HUES48 (cell line): ENCODE data around the gene PTPN23.
A peak's percentile ranks its signal among the peaks of the same experiment; 100 is the strongest.

ENCODE experiments used
- H3K27ac ChIP-seq: one replicate; pipeline ENCODE4 v1.7.0; 2013; ENCODE audit warnings: low read depth, low read length, inconsistent platforms
- H3K27me3 ChIP-seq: 2 replicates; pipeline ENCODE4 v1.6.1; 2013; ENCODE audit warnings: mild to moderate bottlenecking, low read length; ENCODE audit not compliant: control insufficient read depth, insufficient read depth
- H3K36me3 ChIP-seq: 2 replicates; pipeline ENCODE4 v1.6.1; 2013; ENCODE audit warnings: low read length; ENCODE audit not compliant: control insufficient read depth, insufficient read depth
- H3K4me1 ChIP-seq: 2 replicates; pipeline ENCODE4 v1.6.1; 2013; ENCODE audit warnings: mild to moderate bottlenecking, low read length; ENCODE audit not compliant: control insufficient read depth, insufficient read depth
- H3K4me3 ChIP-seq: 2 replicates; pipeline ENCODE4 v1.5.1; 2013; ENCODE audit warnings: mild to moderate bottlenecking, low read depth, low read length
- H3K9ac ChIP-seq: 2 replicates; pipeline ENCODE4 v1.6.1; 2013; ENCODE audit warnings: mild to moderate bottlenecking, low read depth, low read length, moderate library complexity
- H3K9me3 ChIP-seq: 2 replicates; pipeline ENCODE4 v1.6.1; 2013; ENCODE audit warnings: low read length; ENCODE audit not compliant: control insufficient read depth, insufficient read depth

PTPN23 gene

DNA sequence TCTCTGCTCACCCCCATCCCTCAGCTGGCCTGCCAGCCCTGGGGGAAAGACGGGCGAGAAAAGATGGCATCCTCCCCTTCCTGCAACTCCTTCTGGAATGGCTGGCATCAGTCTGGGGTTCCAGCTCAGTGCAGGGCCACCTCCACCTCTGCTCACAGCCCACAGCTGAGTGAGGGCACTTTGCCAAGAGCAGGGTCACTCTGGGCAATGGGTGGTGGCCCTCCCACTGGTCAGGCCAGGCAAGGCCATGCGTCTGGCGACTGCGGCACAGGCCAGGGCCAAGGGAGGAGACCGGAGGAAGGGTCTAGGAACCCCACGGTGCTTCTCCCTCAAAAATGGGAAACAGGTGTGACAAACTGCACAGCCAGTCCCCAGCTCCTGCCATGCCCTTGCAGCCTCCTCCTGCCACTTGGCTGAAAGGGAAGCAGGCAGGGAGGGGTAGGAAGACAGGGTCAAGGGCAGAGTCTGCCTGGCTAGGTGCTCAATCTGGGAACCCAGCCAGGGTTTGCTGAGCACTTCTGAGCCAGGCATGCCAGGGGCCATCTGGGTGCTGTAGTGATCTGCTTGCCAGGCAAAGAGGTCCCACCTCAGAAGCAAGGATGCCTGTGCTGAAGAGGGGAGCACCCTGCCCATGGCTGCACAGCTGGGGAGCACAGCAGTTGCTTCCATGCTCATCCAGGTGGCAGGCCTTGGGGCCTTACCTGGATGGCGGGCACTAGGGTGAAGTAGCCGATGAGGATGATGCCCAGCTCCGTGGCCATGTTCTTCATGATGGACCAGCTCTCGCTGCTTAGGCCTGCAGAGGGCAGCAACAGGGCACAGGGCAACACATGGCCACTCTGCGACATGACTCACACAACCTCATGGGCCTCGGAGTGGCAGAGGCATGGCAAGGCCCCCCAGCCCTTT, 41.2 kb downstream of the PTPN23 start:
- no peak overlapping the region for H3K4me3 ChIP-seq
- H3K27me3 ChIP-seq = no peaks in the 10 kb centered on the region
- H3K9me3 ChIP-seq = no peaks in the 10 kb centered on the region
- no peak overlapping the region for H3K9ac ChIP-seq
- peak overlapping the region; percentile 80 for H3K27ac ChIP-seq
- peaks cover 59% of the 10 kb centered on the region for H3K36me3 ChIP-seq
- no peaks in the 10 kb centered on the region for H3K4me1 ChIP-seq

- Histone ChIP-seq H3K27ac (no peak overlapping the region), H3K4me3 (no peak overlapping the region), H3K9me3 (no peaks in the 10 kb centered on the region), H3K4me1 (no peaks in the 10 kb centered on the region), H3K36me3 (peaks cover 61% of the 10 kb centered on the region), H3K9ac (no peak overlapping the region), H3K27me3 (no peaks in the 10 kb centered on the region)
Measured at GRCh38 chr3:47422743-47423142, 41.9 kb downstream of the PTPN23 start.

- no peak overlapping the region for H3K27ac ChIP-seq
- no peak overlapping the region for H3K4me3 ChIP-seq
- peaks cover 69% of the 10 kb centered on the region for H3K36me3 ChIP-seq
- H3K9me3 ChIP-seq = no peaks in the 10 kb centered on the region
- H3K9ac ChIP-seq = no peak overlapping the region
- no peaks in the 10 kb centered on the region for H3K27me3 ChIP-seq
- H3K4me1 ChIP-seq = no peaks in the 10 kb centered on the region
Measured at GRCh38 chr3:47423548-47424145, 42.8 kb downstream of the PTPN23 start.

DNA sequence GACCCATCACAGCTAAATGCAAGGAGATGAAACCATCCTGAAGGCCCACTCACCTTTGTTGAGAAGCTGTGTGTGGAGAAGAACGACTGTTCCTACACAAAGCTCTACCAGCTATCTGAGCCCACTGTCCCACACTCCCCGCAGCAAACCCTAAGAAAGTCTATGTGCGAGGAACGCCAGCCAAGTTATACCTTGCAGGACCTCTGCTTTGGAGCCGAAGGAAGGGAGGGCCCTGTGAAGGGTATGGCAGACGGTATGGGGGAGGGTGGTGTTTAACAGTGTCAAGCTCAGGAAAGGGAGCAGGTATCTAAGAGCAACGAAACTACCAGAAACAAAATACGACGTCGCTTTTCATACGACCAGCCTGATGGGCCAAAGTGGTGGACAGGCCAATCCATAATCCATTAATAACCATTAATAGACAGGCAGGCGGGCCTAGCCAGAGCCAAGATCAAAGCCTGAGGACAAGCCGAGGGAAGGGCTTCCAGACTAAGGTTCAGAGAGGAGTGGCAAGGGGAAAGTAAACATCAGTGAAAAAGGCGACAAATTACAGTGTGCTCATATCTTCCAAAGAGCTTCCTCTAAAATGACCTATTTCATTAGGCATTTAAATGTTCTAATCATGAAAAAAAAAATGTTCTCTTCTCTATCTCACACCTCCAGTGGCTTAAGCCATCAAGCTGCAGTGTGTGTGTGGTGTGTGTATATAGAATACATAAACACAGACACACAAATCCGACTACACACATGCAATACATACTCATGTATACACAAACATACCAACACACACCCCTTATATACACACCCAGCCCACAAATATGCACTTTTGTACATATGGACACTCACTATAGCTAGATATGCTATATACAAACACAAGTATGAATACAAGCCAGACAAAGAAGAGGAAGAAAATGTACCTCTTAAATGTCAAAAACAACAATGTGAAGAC, 43.9 kb downstream of the PTPN23 start:
- Histone ChIP-seq H3K4me1 (no peaks in the 10 kb centered on the region), H3K27ac (no peak overlapping the region), H3K9me3 (no peaks in the 10 kb centered on the region), H3K36me3 (peaks cover 59% of the 10 kb centered on the region), H3K9ac (no peak overlapping the region), H3K4me3 (no peak overlapping the region), H3K27me3 (no peaks in the 10 kb centered on the region)

- no peaks in the 10 kb centered on the region for H3K4me1 ChIP-seq
- H3K27me3 ChIP-seq = no peaks in the 10 kb centered on the region
- H3K9me3 ChIP-seq = no peaks in the 10 kb centered on the region
- H3K27ac ChIP-seq = no peak overlapping the region
- H3K36me3 ChIP-seq = peaks cover 56% of the 10 kb centered on the region
- no peak overlapping the region for H3K9ac ChIP-seq
- no peak overlapping the region for H3K4me3 ChIP-seq
Measured at GRCh38 chr3:47425383-47425778, 44.6 kb downstream of the PTPN23 start.

DNA sequence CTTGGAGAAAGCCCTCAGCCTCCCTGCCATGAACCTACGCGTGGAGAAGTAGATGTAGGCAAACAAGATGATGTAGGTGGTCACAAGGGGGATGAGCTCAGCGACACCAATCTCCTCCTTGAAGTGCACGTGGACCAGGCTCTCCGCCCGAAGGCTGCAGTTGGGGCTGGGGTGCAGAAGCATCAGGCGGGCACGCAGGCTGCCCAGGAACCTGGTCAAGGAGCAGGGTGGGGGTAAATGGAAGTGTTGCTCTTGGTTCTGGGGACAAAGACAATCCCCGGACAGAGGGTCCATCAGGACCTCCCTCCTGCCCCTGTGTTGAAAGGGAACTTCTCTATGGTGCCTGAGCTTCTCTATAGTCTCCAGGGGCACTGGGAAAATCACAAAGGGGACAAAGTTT, 45.1 kb downstream of the PTPN23 start:
- H3K9me3 ChIP-seq = no peaks in the 10 kb centered on the region
- no peak overlapping the region for H3K27ac ChIP-seq
- H3K4me3 ChIP-seq = no peak overlapping the region
- peaks cover 58% of the 10 kb centered on the region for H3K36me3 ChIP-seq
- H3K9ac ChIP-seq = no peak overlapping the region
- no peaks in the 10 kb centered on the region for H3K27me3 ChIP-seq
- no peaks in the 10 kb centered on the region for H3K4me1 ChIP-seq

DNA sequence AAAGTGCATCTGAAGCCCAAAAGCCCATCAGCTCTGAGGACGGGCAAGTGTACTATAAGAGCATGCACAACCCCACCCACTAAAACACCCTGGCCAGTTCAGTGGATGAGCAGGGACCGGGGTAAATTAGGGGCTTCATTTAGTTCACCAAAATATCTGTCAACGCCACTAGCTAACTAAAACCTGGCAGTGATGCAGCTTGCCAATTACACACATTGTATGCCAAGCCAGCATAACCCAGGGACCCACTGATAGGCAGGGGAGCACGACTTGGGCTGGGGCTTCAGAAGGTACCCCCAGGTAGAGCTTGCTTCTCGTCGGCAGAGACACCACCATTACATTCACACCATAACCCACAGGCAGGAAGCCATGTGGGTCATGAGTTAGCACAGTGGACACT, 47.0 kb downstream of the PTPN23 start:
- H3K36me3 ChIP-seq = peaks cover 64% of the 10 kb centered on the region
- H3K9me3 ChIP-seq = no peaks in the 10 kb centered on the region
- no peak overlapping the region for H3K4me3 ChIP-seq
- no peak overlapping the region for H3K9ac ChIP-seq
- H3K4me1 ChIP-seq = no peaks in the 10 kb centered on the region; the same call in 1 of the 2 replicates
- H3K27me3 ChIP-seq = no peaks in the 10 kb centered on the region
- no peak overlapping the region for H3K27ac ChIP-seq

- Histone ChIP-seq H3K9me3 (no peaks in the 10 kb centered on the region), H3K4me1 (no peaks in the 10 kb centered on the region; the same call in 1 of the 2 replicates), H3K4me3 (no peak overlapping the region), H3K27ac (no peak overlapping the region), H3K27me3 (no peaks in the 10 kb centered on the region), H3K9ac (no peak overlapping the region), H3K36me3 (peaks cover 71% of the 10 kb centered on the region)
Measured at GRCh38 chr3:47428662-47429061, 47.8 kb downstream of the PTPN23 start.

DNA sequence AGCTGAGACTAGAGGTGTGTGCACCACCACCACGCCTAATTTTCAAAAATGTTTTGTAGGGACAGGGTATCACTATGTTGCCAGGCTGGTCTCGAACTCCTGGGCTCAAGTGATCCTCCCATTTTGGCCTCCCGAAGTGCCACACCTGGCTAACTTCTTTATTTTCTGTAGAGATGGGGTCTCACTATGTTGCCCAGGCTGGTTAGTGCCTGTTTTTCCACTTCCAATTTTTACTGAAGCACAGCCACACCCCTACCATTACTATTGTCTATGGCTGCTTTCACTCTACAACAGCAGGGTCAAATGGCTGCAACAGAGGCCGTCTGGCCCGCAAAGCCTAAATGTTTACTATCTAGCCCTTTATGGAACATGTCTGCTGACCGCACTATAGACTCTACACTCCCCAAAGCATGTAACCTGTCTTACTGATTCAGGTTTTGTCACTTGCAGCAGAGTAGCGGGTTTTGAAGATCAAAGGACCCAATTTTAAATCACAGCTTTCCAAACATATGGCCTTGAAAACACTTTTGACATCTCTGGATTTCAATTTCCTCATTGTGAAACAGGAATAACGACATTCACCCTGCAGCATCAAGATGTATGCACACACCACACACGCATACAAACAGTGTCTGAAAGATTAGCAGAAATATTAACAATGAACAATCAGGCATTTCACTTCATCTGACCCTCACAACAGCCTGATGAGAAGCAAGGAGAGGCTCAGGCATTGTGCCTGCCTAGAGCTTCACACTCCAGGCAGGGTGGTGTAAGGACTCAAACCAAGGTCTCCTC, 48.9 kb downstream of the PTPN23 start:
- peaks cover 72% of the 10 kb centered on the region for H3K36me3 ChIP-seq
- no peak overlapping the region for H3K27ac ChIP-seq
- no peaks in the 10 kb centered on the region for H3K9me3 ChIP-seq
- H3K4me1 ChIP-seq = no peaks in the 10 kb centered on the region; the same call in 1 of the 2 replicates
- H3K4me3 ChIP-seq = no peak overlapping the region
- H3K27me3 ChIP-seq = no peaks in the 10 kb centered on the region
- no peak overlapping the region for H3K9ac ChIP-seq

DNA sequence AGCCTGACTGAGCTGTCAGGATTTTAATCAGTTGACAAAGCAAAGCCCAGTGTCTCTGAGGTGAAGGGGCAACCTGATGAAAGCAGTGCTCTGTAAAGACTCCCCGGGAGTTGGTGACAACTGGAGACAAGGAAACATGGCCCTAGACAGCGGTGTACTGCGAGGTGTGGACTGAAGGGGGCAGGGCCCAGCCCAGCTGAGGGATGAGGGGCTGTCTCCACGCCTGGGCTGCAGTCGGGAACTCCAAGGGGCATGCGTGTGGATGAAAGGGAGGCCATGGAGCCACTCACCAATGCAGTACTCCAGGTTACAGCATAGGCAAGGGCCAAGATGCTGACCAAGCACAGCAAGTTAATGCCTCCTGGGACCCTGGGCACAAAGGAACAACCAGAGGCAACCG, 49.8 kb downstream of the PTPN23 start:
- Histone ChIP-seq H3K4me1 (no peaks in the 10 kb centered on the region; the same call in 1 of the 2 replicates), H3K36me3 (peaks cover 68% of the 10 kb centered on the region), H3K27me3 (no peaks in the 10 kb centered on the region), H3K9me3 (no peaks in the 10 kb centered on the region), H3K9ac (no peak overlapping the region), H3K4me3 (no peak overlapping the region), H3K27ac (no peak overlapping the region)
